GM12872 (cell line): ENCODE measurements around the gene PARL.

Experiments
- TF ChIP-seq, protein P1 (sequence below): IDR thresholded peaks from 3 replicates; pipeline ENCODE4 v1.5.1; 2011; ENCODE audit warnings: low read depth, mild to moderate bottlenecking, low read length, moderate library complexity; ENCODE audit not compliant: insufficient read depth

The PARL gene, protein sequence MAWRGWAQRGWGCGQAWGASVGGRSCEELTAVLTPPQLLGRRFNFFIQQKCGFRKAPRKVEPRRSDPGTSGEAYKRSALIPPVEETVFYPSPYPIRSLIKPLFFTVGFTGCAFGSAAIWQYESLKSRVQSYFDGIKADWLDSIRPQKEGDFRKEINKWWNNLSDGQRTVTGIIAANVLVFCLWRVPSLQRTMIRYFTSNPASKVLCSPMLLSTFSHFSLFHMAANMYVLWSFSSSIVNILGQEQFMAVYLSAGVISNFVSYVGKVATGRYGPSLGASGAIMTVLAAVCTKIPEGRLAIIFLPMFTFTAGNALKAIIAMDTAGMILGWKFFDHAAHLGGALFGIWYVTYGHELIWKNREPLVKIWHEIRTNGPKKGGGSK

DNA sequence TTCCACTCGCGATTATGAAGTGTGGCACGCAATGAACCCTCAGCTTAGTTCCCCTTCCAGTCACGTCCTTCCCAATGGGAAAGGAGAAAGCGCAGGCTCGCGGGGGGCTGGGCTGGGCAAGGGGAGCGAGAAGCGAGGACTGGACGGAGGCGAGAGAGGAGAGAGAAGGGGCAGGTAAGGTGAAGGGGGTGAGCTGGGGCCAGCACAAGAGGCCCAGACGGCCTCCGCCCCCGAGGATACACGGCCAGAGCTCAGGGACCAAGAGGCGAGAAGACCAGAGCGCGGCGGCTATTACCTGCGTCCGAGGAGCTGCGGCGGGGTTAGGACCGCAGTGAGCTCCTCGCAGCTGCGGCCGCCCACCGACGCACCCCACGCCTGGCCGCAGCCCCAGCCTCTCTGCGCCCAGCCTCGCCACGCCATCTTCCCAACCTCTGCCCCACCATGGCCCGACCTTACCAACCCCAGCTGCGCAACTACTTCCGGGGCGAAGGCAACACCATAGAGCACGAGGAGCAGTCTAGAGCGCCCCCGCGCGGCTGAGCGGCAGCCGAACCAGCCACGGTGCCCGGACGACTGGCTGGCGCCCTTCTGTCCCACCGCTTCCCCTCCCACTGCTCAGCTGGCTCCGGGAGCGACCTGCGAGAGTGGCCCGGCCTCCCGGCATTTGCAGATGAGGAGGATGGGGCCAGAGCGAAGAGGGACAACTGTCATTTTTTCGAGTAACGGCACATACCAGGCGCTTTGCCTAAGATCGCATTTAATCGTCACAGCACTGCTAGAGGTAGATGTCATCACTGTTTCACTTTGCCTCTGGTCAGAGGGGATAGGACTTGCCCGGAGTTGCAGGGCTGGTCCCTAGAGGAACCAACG is at the start of gene PARL:
PARL (minus strand) TSS at position 454 of the 870 bp plus-strand sequence; CDS start at position 420, 34 bp downstream.
- TF ChIP-seq, protein P1, sequence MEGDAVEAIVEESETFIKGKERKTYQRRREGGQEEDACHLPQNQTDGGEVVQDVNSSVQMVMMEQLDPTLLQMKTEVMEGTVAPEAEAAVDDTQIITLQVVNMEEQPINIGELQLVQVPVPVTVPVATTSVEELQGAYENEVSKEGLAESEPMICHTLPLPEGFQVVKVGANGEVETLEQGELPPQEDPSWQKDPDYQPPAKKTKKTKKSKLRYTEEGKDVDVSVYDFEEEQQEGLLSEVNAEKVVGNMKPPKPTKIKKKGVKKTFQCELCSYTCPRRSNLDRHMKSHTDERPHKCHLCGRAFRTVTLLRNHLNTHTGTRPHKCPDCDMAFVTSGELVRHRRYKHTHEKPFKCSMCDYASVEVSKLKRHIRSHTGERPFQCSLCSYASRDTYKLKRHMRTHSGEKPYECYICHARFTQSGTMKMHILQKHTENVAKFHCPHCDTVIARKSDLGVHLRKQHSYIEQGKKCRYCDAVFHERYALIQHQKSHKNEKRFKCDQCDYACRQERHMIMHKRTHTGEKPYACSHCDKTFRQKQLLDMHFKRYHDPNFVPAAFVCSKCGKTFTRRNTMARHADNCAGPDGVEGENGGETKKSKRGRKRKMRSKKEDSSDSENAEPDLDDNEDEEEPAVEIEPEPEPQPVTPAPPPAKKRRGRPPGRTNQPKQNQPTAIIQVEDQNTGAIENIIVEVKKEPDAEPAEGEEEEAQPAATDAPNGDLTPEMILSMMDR, result peak; percentile 96

DNA sequence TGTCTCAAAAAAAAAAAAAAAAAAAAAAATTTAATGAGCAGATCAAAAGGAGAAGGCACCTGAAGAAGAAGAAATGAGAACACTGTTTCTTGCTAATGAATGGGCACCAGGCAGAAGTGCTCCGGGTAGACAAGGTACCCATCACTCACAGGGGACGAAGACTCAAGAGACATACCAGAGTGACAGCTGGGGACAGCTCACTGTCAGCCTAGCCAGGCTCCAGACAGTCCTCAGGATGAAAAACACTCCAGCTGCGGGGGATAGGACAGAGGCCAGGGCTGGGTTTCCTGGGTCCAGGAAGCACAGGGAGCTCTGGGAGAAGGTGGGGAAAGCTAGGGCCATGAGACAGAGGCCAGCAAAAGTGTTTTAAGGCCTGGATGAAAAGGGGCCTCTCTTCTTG is 48.5 kb upstream of the PARL start:
- TF ChIP-seq, protein P1, result no peak

DNA sequence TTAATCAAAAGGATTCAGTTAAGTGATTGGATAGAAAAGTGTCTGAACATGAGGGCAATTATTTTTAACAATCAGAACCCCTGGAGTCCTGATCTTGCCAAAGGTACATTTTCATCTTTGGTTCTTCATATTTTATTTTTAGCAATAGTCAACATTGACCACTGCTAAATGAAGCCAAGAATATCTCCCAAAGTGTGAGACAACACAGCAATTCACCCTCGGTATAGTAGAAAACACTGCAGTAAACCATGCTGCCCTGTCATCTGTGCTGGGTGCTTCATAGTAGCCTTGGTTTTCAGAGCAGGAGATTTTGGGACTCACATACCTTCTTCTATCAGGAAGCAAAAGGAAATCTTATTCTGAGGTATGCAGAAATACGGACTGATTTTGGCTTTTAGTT is 47.2 kb upstream of the PARL start:
- TF ChIP-seq, protein P1, result no peak

DNA sequence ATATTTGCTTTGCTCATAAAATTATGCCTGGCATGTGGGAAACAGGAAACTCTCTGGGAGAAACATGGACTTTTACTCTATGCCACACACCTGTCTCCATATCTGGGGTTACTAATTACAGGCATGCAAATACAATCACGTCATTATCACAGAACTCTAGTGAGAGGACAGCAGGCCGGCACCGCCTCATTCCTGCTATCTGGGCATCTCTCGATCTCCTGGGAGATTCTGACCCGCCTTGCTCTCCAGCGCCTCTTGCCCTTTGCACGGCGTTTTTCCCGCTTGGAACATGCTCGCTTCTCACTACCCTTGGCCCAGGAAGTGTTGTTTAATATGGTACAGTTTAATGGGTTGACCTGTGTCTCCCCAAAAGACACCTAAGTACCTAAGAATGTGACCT is 45.4 kb upstream of the PARL start:
- TF ChIP-seq, protein P1, result no peak

DNA sequence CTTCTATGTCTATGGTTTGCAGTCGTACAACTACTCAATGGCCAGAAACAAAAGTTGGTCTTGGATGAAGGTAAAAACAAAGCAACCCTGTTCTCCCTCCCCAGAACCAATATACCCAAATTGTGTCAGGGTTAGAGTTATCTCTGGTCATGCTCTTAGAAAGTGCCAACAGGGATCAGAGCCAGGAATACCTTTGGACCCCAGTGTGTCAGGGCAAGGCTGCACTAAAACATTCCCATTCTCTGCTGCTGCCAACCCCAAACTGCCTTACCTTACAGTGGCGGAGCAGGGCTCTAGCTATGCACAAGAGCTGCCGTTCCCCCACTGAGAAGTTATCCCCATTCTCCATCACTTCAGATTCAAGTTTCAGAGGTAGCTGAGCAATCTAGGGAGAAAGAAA is 42.4 kb upstream of the PARL start:
- TF ChIP-seq, protein P1, result no peak

DNA sequence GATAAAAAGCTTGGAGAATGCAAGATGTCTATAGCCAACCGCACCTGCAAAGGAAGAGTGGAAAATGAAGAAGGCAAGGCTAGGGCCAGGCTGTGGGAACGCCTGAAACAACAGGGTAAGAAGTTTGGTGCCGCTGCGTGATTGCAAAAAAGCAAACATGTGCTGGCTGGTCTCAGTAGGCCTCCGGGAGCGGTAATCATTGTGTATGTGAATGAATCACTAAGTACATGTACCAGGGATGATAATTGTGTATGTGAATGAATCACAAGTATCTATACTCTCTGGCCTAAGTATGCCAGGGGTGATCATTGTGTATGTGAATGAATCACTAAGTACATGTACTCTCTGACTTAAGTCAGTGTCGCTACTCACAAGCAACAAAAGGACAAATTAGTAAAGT is 40.3 kb upstream of the PARL start:
- TF ChIP-seq, protein P1, result no peak

DNA sequence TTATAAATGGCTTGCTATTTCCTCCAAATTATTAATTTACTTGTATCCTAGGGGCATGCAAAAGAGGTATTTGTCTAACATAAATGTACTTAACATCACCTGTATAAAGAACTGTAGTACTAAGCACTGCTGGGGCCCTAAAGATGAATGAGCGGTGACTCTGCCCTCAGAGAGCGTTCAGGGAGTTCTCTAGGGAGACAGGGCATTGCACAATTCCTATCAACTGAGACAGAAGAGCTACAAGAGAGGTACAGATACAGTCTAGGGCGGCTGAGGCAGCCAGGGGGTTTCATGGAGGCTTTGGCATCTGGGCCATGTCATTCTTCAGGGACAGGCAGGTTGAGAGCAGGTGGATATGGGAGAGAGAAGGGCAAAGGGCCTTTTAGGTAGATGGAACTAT is 39.9 kb upstream of the PARL start:
- TF ChIP-seq, protein P1, result no peak
